Endothelial cell of umbilical vein (primary cell): ENCODE data around the gene TMEM273. TPM values are rescaled to one million over a fixed set of nuclear protein-coding genes. Genes with fewer than 3 reads are reported as not detected.

ENCODE experiments used
- BruUV-seq: library from RNA; stranded (reverse); fragments of 400-500 nt; replicated peaks from 2 replicates; lab custom pipeline; 2021; lab: Mats Ljungman, UMichigan
- CTCF ChIA-PET: fragments of 300-600, 350-600 bp; sonication (Branson Sonifier 250); formaldehyde crosslinking; loops from one replicate; lab custom pipeline; 2021; ENCODE audit warnings: antibody characterized with exemption, inconsistent platforms; lab: Charles Lee
- POLR2A ChIA-PET: fragments of 300-600, 350-600 bp; sonication (Branson Sonifier 250); formaldehyde crosslinking; loops from one replicate; lab custom pipeline; 2021; ENCODE audit warnings: antibody characterized with exemption, inconsistent platforms; lab: Charles Lee
- DNase-seq: peaks from one replicate; pipeline ENCODE4 v3.0.0-alpha.2; 2011; ENCODE audit warnings: low read depth, low spot score
- FAIRE-seq: peaks from 2 replicates; lab custom pipeline; 2011; peaks lifted over from hg19 to GRCh38; lab: Jason Lieb, UNC
- H2AFZ ChIP-seq: 2 replicates; pipeline ENCODE4 v1.6.0; 2012; ENCODE audit warnings: low read depth, low read length, control low read depth, inconsistent platforms
- H3K27ac ChIP-seq: 2 replicates; pipeline ENCODE4 v1.5.1; 2011; ENCODE audit warnings: low read depth, mild to moderate bottlenecking, control low read depth, low read length, moderate library complexity; ENCODE audit not compliant: insufficient read depth
- H3K27me3 ChIP-seq, 2 experiments: 2 replicates each; pipeline versions ENCODE4 v1.6.0 to v1.6.1; 2011; ENCODE audit warnings: low read length in 2 of 2, mixed read lengths in 1 of 2; ENCODE audit not compliant: control insufficient read depth in 2 of 2, insufficient read depth in 2 of 2
- H3K36me3 ChIP-seq, 2 experiments: 2 replicates in 1 of 2; 3 replicates in 1 of 2; pipeline ENCODE4 v1.5.1; 2011; ENCODE audit warnings: low read length in 2 of 2, mild to moderate bottlenecking in 1 of 2, moderate library complexity in 1 of 2; ENCODE audit not compliant: control insufficient read depth in 2 of 2, insufficient read depth in 2 of 2; ENCODE audit errors: extremely low read depth in 1 of 2
- H3K4me1 ChIP-seq: 3 replicates; pipeline ENCODE4 v1.5.1; 2011; ENCODE audit warnings: mild to moderate bottlenecking, low read length; ENCODE audit not compliant: control insufficient read depth, insufficient read depth; ENCODE audit errors: extremely low read depth
- H3K4me2 ChIP-seq: 2 replicates; pipeline ENCODE4 v1.6.1; 2011; ENCODE audit warnings: low read length, control low read depth, mixed read lengths; ENCODE audit not compliant: insufficient read depth
- H3K4me3 ChIP-seq, 3 experiments: fragments of 200-600 bp in 1 of 3; sonication (generic), shearing (Covaris generic) in 1 of 3; replicated peaks in 1 of 3; 2 replicates each; pipeline ENCODE4 v1.5.1; 2011 to 2016; ENCODE audit warnings: control low read depth in 3 of 3, low read length in 3 of 3, mild to moderate bottlenecking in 2 of 3, inconsistent platforms in 1 of 3, low read depth in 1 of 3, moderate library complexity in 1 of 3; ENCODE audit not compliant: insufficient read depth in 1 of 3
- H3K79me2 ChIP-seq: 2 replicates; pipeline ENCODE4 v1.6.0; 2012; ENCODE audit warnings: low read length, inconsistent platforms; ENCODE audit not compliant: control insufficient read depth, insufficient read depth
- H3K9ac ChIP-seq: replicated peaks from 2 replicates; pipeline ENCODE3; 2011; ENCODE audit warnings: low read length, control low read depth; ENCODE audit not compliant: insufficient read depth; ENCODE audit errors: extremely low read depth
- H3K9me1 ChIP-seq: replicated peaks from 3 replicates; pipeline ENCODE4 v1.6.0; 2011; ENCODE audit warnings: mild to moderate bottlenecking, low read length; ENCODE audit not compliant: control insufficient read depth, insufficient read depth; ENCODE audit errors: extremely low read depth
- H3K9me3 ChIP-seq: replicated peaks from 2 replicates; pipeline ENCODE4 v1.5.1; 2012; ENCODE audit warnings: low read length, inconsistent platforms; ENCODE audit not compliant: control insufficient read depth, insufficient read depth
- H4K20me1 ChIP-seq: replicated peaks from 2 replicates; pipeline ENCODE3; 2011; ENCODE audit warnings: mild to moderate bottlenecking, low read length; ENCODE audit not compliant: control insufficient read depth, insufficient read depth; ENCODE audit errors: extremely low read depth
- CTCF ChIP-seq, 2 donors: IDR thresholded peaks; 1 replicate in 1 of 2; 2 replicates in 1 of 2; pipeline ENCODE4 v1.5.1; 2011; ENCODE audit warnings: low read length in 2 of 2, mild to moderate bottlenecking in 2 of 2, moderate library complexity in 2 of 2, control low read depth in 1 of 2, inconsistent platforms in 1 of 2, low read depth in 1 of 2; ENCODE audit not compliant: insufficient read depth in 1 of 2; ENCODE audit errors: extremely low read depth in 1 of 2
- EZH2 ChIP-seq: IDR thresholded peaks from 2 replicates; pipeline ENCODE4 v1.6.1; 2012; ENCODE audit warnings: borderline replicate concordance, low read depth, mild to moderate bottlenecking, moderate library complexity, low read length, inconsistent platforms; ENCODE audit not compliant: severe bottlenecking
- FOS ChIP-seq: IDR thresholded peaks from 2 replicates; pipeline ENCODE4 v1.6.1; 2011; ENCODE audit warnings: mild to moderate bottlenecking, low read length, moderate library complexity, borderline replicate concordance; ENCODE audit not compliant: insufficient read depth
- GATA2 ChIP-seq: IDR thresholded peaks from 2 replicates; pipeline ENCODE4 v1.7.0; 2011; ENCODE audit warnings: low read depth, mild to moderate bottlenecking, moderate library complexity, mixed read lengths, low read length; ENCODE audit not compliant: insufficient read length, insufficient read depth
- JUN ChIP-seq: IDR thresholded peaks from 2 replicates; pipeline ENCODE4 v1.6.1; 2011; ENCODE audit warnings: borderline replicate concordance, low read depth; ENCODE audit not compliant: insufficient read length, insufficient read depth
- MAX ChIP-seq: IDR thresholded peaks from 2 replicates; pipeline ENCODE4 v1.6.1; 2011; ENCODE audit not compliant: insufficient read depth, insufficient read length
- MYC ChIP-seq: IDR thresholded peaks from one replicate; pipeline ENCODE4 v1.6.1; 2011; ENCODE audit warnings: mild to moderate bottlenecking, low read depth, low read length
- POLR2A ChIP-seq: IDR thresholded peaks from 2 replicates; pipeline ENCODE4 v1.6.1; 2012; ENCODE audit warnings: low read depth, mild to moderate bottlenecking, control low read depth, low read length
- POLR2AphosphoS5 ChIP-seq: IDR thresholded peaks from 2 replicates; pipeline ENCODE4 v1.6.1; 2012; ENCODE audit warnings: low read depth, mild to moderate bottlenecking, control low read depth, low read length, moderate library complexity; ENCODE audit not compliant: insufficient read depth
- dilution Hi-C: fragments of 300-500 bp; cut with MboI; formaldehyde crosslinking; loops from one replicate; pipeline ENCODE4 v1.15.0; 2019; ENCODE audit warnings: low sequenced_read_pairs; ENCODE audit not compliant: extremely low pct_ligation_motif_present
- intact Hi-C: fragments of 100-400 bp; cut with micrococcal nuclease; formaldehyde crosslinking; loops from one replicate; pipeline ENCODE4 v1.10.0; 2022
- polyA plus RNA-seq, 4 experiments: library from polyadenylated mRNA; depleted of rRNA in 3 of 4; stranded (reverse) in 3 of 4; unstranded in 1 of 4; fragments of >200 nt; gene quantifications; 2 replicates each; pipeline versions ENCODE4 v1.2.1 to v1.2.3, GENCODE V29; 2011 to 2012; ENCODE audit warnings: missing spikeins in 1 of 4
- total RNA-seq: library from RNA; stranded (reverse); gene quantifications from 2 replicates; pipeline ENCODE4 v1.2.3, GENCODE V29; 2021

The TMEM273 gene
- total and polyA plus RNA-seq, 2 donors (not counting 3 experiments of a cell fraction or from before 2014, with no cell fraction given) = 1.9 to 3.7 TPM

- no peaks in the 10 kb centered on the region for H3K9me3 ChIP-seq
- intact Hi-C loops = no loop called here
- FAIRE-seq = no peak
- no peak overlapping the region for H3K4me2 ChIP-seq
- H2AFZ ChIP-seq = no peak overlapping the region
- no peaks in the 10 kb centered on the region for H3K9me1 ChIP-seq
- H4K20me1 ChIP-seq = no peaks in the 10 kb centered on the region
- TF ChIP-seq JUN = no peak
- TF ChIP-seq FOS = no peak
- TF ChIP-seq MYC = no peak
- TF ChIP-seq POLR2AphosphoS5 = no peak
- no peak for TF ChIP-seq GATA2
- TF ChIP-seq CTCF (IDR thresholded peaks at IDR 0.05; ENCODE audit: extremely low read depth in 1 of 2, insufficient read depth in 1 of 2, low read depth in 1 of 2, low read length in 2 of 2) = no peak
- no peak for TF ChIP-seq MAX
- no peak for TF ChIP-seq EZH2
- TF ChIP-seq POLR2A = no peak
- H3K4me3 ChIP-seq = no peak overlapping the region
- no peaks in the 10 kb centered on the region for H3K36me3 ChIP-seq
- no peaks in the 10 kb centered on the region for H3K79me2 ChIP-seq
- no peak for DNase-seq
- no peak overlapping the region for H3K27ac ChIP-seq
- H3K4me1 ChIP-seq = no peaks in the 10 kb centered on the region
- ChIA-PET POLR2A (no interaction called here), CTCF (interaction anchor here (0.6 kb wide), 1 partner anchor 510 kb away, joined by 3 read pairs; no protein-coding TSS in a partner anchor)
- dilution Hi-C loops = no loop called here
- peaks cover 0 to 4% of the 10 kb centered on the region in 2 experiments for H3K27me3 ChIP-seq
- BruUV-seq = no TSS peak
- no peak overlapping the region for H3K9ac ChIP-seq
Measured at GRCh38 chr10:49168171-49168540, 20.0 kb downstream of the TMEM273 start.
